ENCODE measurements around the gene GABRQ. TPM values are rescaled to one million over a fixed set of nuclear protein-coding genes. Genes with fewer than 3 reads are reported as not detected.

GABRQ gene
- total RNA-seq, 4 donors from 2014 or later, result not detected

DNA sequence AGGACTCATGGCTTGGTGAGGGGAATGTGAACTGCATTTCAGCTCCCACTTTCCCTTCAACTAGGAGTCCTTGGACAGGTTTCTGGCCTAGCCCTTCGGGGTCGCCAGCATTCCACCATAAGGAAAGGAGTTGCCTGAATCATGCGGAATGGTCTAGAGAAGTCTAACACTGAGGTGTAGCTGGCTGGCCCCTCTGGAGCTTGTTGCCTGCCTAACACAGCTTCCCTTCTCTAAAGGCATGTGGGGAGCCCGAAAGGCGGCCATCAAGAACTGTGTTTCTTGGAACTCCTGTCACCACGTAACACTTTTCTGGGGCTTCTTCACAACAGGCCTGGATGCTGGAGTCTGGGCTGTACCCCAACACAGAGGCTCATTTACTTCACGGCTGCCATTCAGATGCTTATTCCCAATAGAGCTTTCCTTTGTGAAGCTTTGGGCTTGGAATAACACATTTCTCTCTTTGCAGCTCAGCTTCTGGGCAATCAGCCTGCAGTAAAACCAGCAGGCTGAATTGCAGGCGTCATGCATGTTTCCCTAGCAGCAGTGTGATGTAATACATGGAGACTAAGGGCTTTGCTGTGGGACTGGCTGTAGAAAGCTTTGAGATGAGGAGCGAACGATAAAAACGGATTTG lies 5.4 kb downstream of the GABRQ start:
- in situ Hi-C loops (cut with MboI; ENCODE audit: low sequenced_read_pairs in 4 of 4) (loop anchor here in 2 of 4 donors (25.0 kb wide), 1 partner anchor 881 kb away; no protein-coding TSS in a partner anchor), intact Hi-C loops (cut with DNase I; ENCODE audit: low total_unique reads) (no loop called here)
- H3K9me3 ChIP-seq, result no peaks in the 10 kb centered on the region
- no peak overlapping the region for H3K4me3 ChIP-seq
- H3K27ac ChIP-seq, result no peak overlapping the region
- TF ChIP-seq, protein P1, sequence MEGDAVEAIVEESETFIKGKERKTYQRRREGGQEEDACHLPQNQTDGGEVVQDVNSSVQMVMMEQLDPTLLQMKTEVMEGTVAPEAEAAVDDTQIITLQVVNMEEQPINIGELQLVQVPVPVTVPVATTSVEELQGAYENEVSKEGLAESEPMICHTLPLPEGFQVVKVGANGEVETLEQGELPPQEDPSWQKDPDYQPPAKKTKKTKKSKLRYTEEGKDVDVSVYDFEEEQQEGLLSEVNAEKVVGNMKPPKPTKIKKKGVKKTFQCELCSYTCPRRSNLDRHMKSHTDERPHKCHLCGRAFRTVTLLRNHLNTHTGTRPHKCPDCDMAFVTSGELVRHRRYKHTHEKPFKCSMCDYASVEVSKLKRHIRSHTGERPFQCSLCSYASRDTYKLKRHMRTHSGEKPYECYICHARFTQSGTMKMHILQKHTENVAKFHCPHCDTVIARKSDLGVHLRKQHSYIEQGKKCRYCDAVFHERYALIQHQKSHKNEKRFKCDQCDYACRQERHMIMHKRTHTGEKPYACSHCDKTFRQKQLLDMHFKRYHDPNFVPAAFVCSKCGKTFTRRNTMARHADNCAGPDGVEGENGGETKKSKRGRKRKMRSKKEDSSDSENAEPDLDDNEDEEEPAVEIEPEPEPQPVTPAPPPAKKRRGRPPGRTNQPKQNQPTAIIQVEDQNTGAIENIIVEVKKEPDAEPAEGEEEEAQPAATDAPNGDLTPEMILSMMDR (IDR thresholded peaks at IDR 0.05 in 4 of 5, conservative IDR thresholded peaks at IDR 0.05 in 1 of 5), result no peak
- TF ChIP-seq POLR2A (IDR thresholded peaks at IDR 0.05), result no peak
- DNase-seq (no peak), ATAC-seq (no peak)
- H3K27me3 ChIP-seq, result peaks cover 0 to 8% (median 3%) of the 10 kb centered on the region in 3 donors
- no peaks in the 10 kb centered on the region for H3K36me3 ChIP-seq
- H3K4me1 ChIP-seq, result no peaks in the 10 kb centered on the region

DNA sequence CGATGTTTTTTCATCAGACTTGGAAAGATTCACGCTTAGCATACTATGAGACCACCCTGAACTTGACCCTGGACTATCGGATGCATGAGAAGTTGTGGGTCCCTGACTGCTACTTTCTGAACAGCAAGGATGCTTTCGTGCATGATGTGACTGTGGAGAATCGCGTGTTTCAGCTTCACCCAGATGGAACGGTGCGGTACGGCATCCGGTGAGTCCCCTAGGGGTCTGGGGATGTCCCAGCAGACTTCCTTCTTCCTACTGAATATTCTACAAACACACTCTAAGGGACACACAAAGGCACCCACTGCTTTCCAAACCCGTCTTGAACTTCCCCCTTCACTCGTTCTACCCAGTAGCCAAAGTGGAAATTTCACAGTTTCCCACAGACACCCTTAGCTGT lies 9.3 kb downstream of the GABRQ start:
- Histone ChIP-seq H3K9me3 (no peaks in the 10 kb centered on the region), H3K4me3 (no peak overlapping the region), H3K27ac (no peak overlapping the region), H3K27me3 (no peaks in the 10 kb centered on the region), H3K4me1 (no peaks in the 10 kb centered on the region), H3K36me3 (no peaks in the 10 kb centered on the region)
- intact Hi-C loops (cut with DNase I; ENCODE audit: low total_unique reads) (no loop called here), in situ Hi-C loops (cut with MboI; ENCODE audit: low sequenced_read_pairs in 4 of 4) (loop anchor here in 2 of 4 donors (25.0 kb wide), 1 partner anchor 885 kb away; no protein-coding TSS in a partner anchor)
- ATAC-seq (no peak), DNase-seq (no peak)
- no peak for TF ChIP-seq POLR2A (IDR thresholded peaks at IDR 0.05)
- TF ChIP-seq, protein P1 (IDR thresholded peaks at IDR 0.05 in 4 of 5, conservative IDR thresholded peaks at IDR 0.05 in 1 of 5), result no peak

DNA sequence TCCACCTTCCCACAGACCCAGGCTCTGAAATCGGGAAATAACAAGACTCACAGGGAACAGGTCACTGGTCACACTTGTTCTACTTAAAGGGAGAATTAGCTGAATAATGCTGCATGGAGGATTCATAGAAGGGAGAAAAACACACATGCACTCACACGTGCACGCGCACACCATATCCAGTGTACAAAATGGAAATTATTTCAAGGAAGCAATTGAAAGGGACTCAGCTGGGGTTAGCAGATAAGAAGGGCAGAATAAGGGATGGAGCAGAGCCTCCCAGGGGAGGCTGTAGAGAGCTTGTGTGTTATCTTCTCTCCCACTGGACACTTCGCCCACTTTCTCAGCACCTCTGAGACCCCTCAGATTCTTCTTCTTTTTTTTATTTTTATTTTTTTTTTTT lies 10.3 kb downstream of the GABRQ start:
- in situ Hi-C loops (cut with MboI; ENCODE audit: low sequenced_read_pairs in 4 of 4) (loop anchor here in 2 of 4 donors (25.0 kb wide), 1 partner anchor 886 kb away; no protein-coding TSS in a partner anchor), intact Hi-C loops (cut with DNase I; ENCODE audit: low total_unique reads) (no loop called here)
- H3K27me3 ChIP-seq, result no peaks in the 10 kb centered on the region
- H3K4me3 ChIP-seq, result no peak overlapping the region
- H3K4me1 ChIP-seq, result no peaks in the 10 kb centered on the region
- TF ChIP-seq, protein P1 (IDR thresholded peaks at IDR 0.05 in 4 of 5, conservative IDR thresholded peaks at IDR 0.05 in 1 of 5), result no peak
- TF ChIP-seq POLR2A (IDR thresholded peaks at IDR 0.05), result no peak
- H3K36me3 ChIP-seq, result no peaks in the 10 kb centered on the region
- DNase-seq (no peak), ATAC-seq (no peak)
- H3K27ac ChIP-seq, result no peak overlapping the region
- no peaks in the 10 kb centered on the region for H3K9me3 ChIP-seq

DNA sequence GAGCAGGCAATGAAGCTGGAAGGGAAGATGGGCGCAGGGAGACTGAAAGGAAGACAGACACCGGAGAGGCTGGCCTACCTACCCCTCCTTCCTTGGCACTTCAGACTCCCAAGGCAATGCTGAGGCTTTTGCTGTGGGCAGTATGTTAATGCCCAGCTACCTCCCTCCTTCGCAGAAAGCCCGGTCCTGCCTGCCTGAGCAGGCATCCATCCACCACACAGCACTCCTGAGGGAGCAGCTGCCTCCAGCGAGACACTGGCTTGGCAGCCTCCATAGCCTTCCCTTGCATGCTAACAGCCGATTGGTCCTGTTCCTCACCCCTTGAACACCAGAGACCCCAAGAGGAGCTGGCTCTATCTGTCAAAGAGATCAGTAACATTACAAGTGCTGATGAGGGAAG lies 14.4 kb downstream of the GABRQ start:
- in situ Hi-C loops (cut with MboI; ENCODE audit: low sequenced_read_pairs in 4 of 4), result no loop called here

More for the DNA sequence above, 14.4 kb downstream of the GABRQ start:
- Histone ChIP-seq H3K27me3 (no peaks in the 10 kb centered on the region), H3K9me3 (no peaks in the 10 kb centered on the region), H3K27ac (no peak overlapping the region), H3K36me3 (no peaks in the 10 kb centered on the region), H3K4me3 (no peak overlapping the region), H3K4me1 (no peaks in the 10 kb centered on the region)
- TF ChIP-seq, protein P1 (IDR thresholded peaks at IDR 0.05 in 4 of 5, conservative IDR thresholded peaks at IDR 0.05 in 1 of 5), result no peak
- no peak for TF ChIP-seq POLR2A (IDR thresholded peaks at IDR 0.05)
- ATAC-seq (no peak), DNase-seq (no peak)
- intact Hi-C loops (cut with DNase I; ENCODE audit: low total_unique reads), result no loop called here

All from gastrocnemius medialis (tissue), 4 donors.